Activated T-helper 2 cell treated with anti-CD3 and anti-CD28 coated beads, Interferon-gamma antibody, Interleukin-2, Interleukin-4, amounts not matched to agents 10 μg/mL and 5 μg/mL and 100 μg/mL, durations not matched to agents 14 hours and 24 hours and 36 hours (primary cell): ENCODE results near the gene DGKD. TPM values are rescaled to one million over a fixed set of nuclear protein-coding genes. Genes with fewer than 3 reads are reported as not detected.

Experiments used
- total RNA-seq: library from RNA; stranded (reverse); gene quantifications from 2 replicates; pipeline ENCODE4 v1.2.3, GENCODE V29; 2022

The DGKD gene
- total RNA-seq, 1 donor from 2014 or later = 58.3 TPM

Other genes starting within 250 kb of the DGKD start
- gene ATG16L1, start 102.8 kb upstream of the DGKD start, total RNA-seq = 33.5 and 35.5 TPM in 2 replicates
- gene SAG, start 46.7 kb upstream of the DGKD start, total RNA-seq = 0.05 TPM in 1 of 2 replicates, not detected in the other
- gene USP40, start 212.3 kb downstream of the DGKD start, total RNA-seq = 9.5 and 11.0 TPM in 2 replicates